HepG2 (cell line): ENCODE results near the gene LRRC8E. TPM values are rescaled to one million over a fixed set of nuclear protein-coding genes. Genes with fewer than 3 reads are reported as not detected.

Experiments
- BCL3 ChIP-seq: sonication (generic); formaldehyde crosslinking; IDR thresholded peaks from 2 replicates; pipeline ENCODE4 v1.5.1; 2020; ENCODE audit warnings: mild to moderate bottlenecking, missing genetic modification reagents, moderate library complexity
- CEBPG ChIP-seq: IDR thresholded peaks from 2 replicates; pipeline ENCODE4 v1.6.1; 2016
- CENPBD1 ChIP-seq: sonication (generic); formaldehyde crosslinking; IDR thresholded peaks from 2 replicates; pipeline ENCODE4 v1.8.0; 2022; ENCODE audit warnings: missing genetic modification reagents, low read depth, mild to moderate bottlenecking, borderline replicate concordance
- FOXK1 ChIP-seq: sonication (generic); formaldehyde crosslinking; IDR thresholded peaks from 2 replicates; pipeline ENCODE4 v1.4.0; 2020; ENCODE audit warnings: low read depth, missing genetic modification reagents, borderline replicate concordance
- IKZF1 ChIP-seq: fragments of 450-650 bp; IDR thresholded peaks from 2 replicates; pipeline ENCODE4 v1.7.1; 2016
- KMT2B ChIP-seq: IDR thresholded peaks from 2 replicates; pipeline ENCODE4 v1.6.1; 2016; ENCODE audit warnings: missing genetic modification reagents, missing compliant biosample characterization
- MXD4 ChIP-seq: IDR thresholded peaks from 2 replicates; pipeline ENCODE4 v1.6.1; 2016; ENCODE audit warnings: mild to moderate bottlenecking, missing biosample characterization, missing genetic modification reagents
- PHF20 ChIP-seq: sonication (generic); formaldehyde crosslinking; IDR thresholded peaks from 2 replicates; pipeline ENCODE4 v1.5.0; 2020; ENCODE audit warnings: mild to moderate bottlenecking, missing genetic modification reagents
- RAD21 ChIP-seq: fragments of 450-650 bp; formaldehyde crosslinking; IDR thresholded peaks from 2 replicates; pipeline ENCODE4 v1.5.0; 2020; ENCODE audit warnings: mild to moderate bottlenecking
- SAP130 ChIP-seq: IDR thresholded peaks from 2 replicates; pipeline ENCODE4 v1.6.1; 2016; ENCODE audit warnings: low read depth
- SMARCE1 ChIP-seq: fragments of 450-650 bp; IDR thresholded peaks from 2 replicates; pipeline ENCODE4 v1.6.1; 2017; ENCODE audit warnings: borderline replicate concordance
- SP5 ChIP-seq: IDR thresholded peaks from 2 replicates; pipeline ENCODE4 v1.6.1; 2016; ENCODE audit warnings: low read depth, borderline replicate concordance
- ZBTB21 ChIP-seq: sonication (generic); formaldehyde crosslinking; IDR thresholded peaks from 2 replicates; pipeline ENCODE4 v1.4.0; 2020; ENCODE audit warnings: missing genetic modification reagents
- ZBTB42 ChIP-seq: sonication (generic); formaldehyde crosslinking; IDR thresholded peaks from 2 replicates; pipeline ENCODE4 v1.5.0; 2020; ENCODE audit warnings: mild to moderate bottlenecking, missing genetic modification reagents
- ZNF20 ChIP-seq: sonication (generic); formaldehyde crosslinking; IDR thresholded peaks from 2 replicates; pipeline ENCODE4 v1.4.0; 2020; ENCODE audit warnings: mild to moderate bottlenecking, moderate library complexity, missing genetic modification reagents
- ZNF263 ChIP-seq: sonication (generic); formaldehyde crosslinking; IDR thresholded peaks from 2 replicates; pipeline ENCODE4 v1.4.0; 2020; ENCODE audit warnings: missing genetic modification reagents
- ZNF282 ChIP-seq: fragments of 450-650 bp; IDR thresholded peaks from 2 replicates; pipeline ENCODE4 v1.6.1; 2018; ENCODE audit not compliant: partially characterized antibody
- ZNF605 ChIP-seq: sonication (generic); formaldehyde crosslinking; IDR thresholded peaks from 2 replicates; pipeline ENCODE4 v1.8.0; 2022; ENCODE audit warnings: mild to moderate bottlenecking, missing genetic modification reagents
- ZNF713 ChIP-seq: sonication (generic); formaldehyde crosslinking; IDR thresholded peaks from 2 replicates; pipeline ENCODE4 v1.4.0; 2020; ENCODE audit warnings: mild to moderate bottlenecking, missing genetic modification reagents
- ZNF75D ChIP-seq: sonication (generic); formaldehyde crosslinking; IDR thresholded peaks from 2 replicates; pipeline ENCODE4 v1.8.1; 2023; ENCODE audit warnings: missing genetic modification reagents, mild to moderate bottlenecking, borderline replicate concordance
- ZNF761 ChIP-seq: sonication (generic); formaldehyde crosslinking; conservative IDR thresholded peaks from 2 replicates; pipeline ENCODE4 v1.4.0; 2020; ENCODE audit warnings: mild to moderate bottlenecking, missing genetic modification reagents
- polyA plus RNA-seq, 8 experiments: library from polyadenylated mRNA; depleted of rRNA in 3 of 8; stranded (reverse) in 7 of 8; unstranded in 1 of 8; fragments of >200 nt; fragmentation: Illumina TruSeq in 4 of 8; extraction: Trizol in 4 of 8; gene quantifications; 2 replicates each; pipeline versions ENCODE4 v1.2.1 to v1.2.3, GENCODE V29; 2011 to 2016; ENCODE audit warnings: low read depth in 4 of 8, missing spikeins in 1 of 8, mixed read lengths in 1 of 8; ENCODE audit not compliant: insufficient read depth in 1 of 8
- total RNA-seq, 5 experiments: library from RNA; depleted of rRNA; stranded (reverse); fragments of >200 nt; fragmentation: Illumina TruSeq; extraction: Trizol; gene quantifications; 2 replicates each; pipeline ENCODE4 v1.2.3, GENCODE V29; 2016; ENCODE audit warnings: low read depth in 1 of 5
- TF ChIP-seq, protein P1 (sequence below): sonication (generic); formaldehyde crosslinking; IDR thresholded peaks from 2 replicates; pipeline ENCODE4 v1.4.0; 2020; ENCODE audit warnings: missing genetic modification reagents
- TF ChIP-seq, protein P2 (sequence below): sonication (generic); formaldehyde crosslinking; IDR thresholded peaks from 2 replicates; pipeline ENCODE4 v1.4.0; 2020; ENCODE audit warnings: missing genetic modification reagents
- TF ChIP-seq, protein P3 (sequence below): sonication (generic); formaldehyde crosslinking; conservative IDR thresholded peaks from 2 replicates; pipeline ENCODE4 v1.8.0; 2022; ENCODE audit warnings: low read depth, missing genetic modification reagents

Gene LRRC8E
- total and polyA plus RNA-seq, 2 of the 13 experiments (the other 11 are each of a cell fraction or from before 2014, with no cell fraction given) = 8.0 to 10.3 TPM

GRCh38 chr19:7944177-7944761 is 56.0 kb downstream of the LRRC8E start (continued):
- TF ChIP-seq FOXK1 (CRISPR knock-in tag) = no peak
- no peak for TF ChIP-seq ZNF713 (CRISPR knock-in tag)
- TF ChIP-seq ZNF75D (CRISPR knock-in tag) = no peak
- TF ChIP-seq SP5 (CRISPR knock-in tag) = no peak
- TF ChIP-seq ZNF761 (CRISPR knock-in tag) = no peak
- no peak for TF ChIP-seq SMARCE1
- TF ChIP-seq CENPBD1 = no peak
- TF ChIP-seq, protein P1, sequence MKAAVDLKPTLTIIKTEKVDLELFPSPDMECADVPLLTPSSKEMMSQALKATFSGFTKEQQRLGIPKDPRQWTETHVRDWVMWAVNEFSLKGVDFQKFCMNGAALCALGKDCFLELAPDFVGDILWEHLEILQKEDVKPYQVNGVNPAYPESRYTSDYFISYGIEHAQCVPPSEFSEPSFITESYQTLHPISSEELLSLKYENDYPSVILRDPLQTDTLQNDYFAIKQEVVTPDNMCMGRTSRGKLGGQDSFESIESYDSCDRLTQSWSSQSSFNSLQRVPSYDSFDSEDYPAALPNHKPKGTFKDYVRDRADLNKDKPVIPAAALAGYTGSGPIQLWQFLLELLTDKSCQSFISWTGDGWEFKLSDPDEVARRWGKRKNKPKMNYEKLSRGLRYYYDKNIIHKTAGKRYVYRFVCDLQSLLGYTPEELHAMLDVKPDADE (CRISPR knock-in tag) = no peak
- TF ChIP-seq PHF20 (CRISPR knock-in tag) = no peak
- TF ChIP-seq, protein P2, sequence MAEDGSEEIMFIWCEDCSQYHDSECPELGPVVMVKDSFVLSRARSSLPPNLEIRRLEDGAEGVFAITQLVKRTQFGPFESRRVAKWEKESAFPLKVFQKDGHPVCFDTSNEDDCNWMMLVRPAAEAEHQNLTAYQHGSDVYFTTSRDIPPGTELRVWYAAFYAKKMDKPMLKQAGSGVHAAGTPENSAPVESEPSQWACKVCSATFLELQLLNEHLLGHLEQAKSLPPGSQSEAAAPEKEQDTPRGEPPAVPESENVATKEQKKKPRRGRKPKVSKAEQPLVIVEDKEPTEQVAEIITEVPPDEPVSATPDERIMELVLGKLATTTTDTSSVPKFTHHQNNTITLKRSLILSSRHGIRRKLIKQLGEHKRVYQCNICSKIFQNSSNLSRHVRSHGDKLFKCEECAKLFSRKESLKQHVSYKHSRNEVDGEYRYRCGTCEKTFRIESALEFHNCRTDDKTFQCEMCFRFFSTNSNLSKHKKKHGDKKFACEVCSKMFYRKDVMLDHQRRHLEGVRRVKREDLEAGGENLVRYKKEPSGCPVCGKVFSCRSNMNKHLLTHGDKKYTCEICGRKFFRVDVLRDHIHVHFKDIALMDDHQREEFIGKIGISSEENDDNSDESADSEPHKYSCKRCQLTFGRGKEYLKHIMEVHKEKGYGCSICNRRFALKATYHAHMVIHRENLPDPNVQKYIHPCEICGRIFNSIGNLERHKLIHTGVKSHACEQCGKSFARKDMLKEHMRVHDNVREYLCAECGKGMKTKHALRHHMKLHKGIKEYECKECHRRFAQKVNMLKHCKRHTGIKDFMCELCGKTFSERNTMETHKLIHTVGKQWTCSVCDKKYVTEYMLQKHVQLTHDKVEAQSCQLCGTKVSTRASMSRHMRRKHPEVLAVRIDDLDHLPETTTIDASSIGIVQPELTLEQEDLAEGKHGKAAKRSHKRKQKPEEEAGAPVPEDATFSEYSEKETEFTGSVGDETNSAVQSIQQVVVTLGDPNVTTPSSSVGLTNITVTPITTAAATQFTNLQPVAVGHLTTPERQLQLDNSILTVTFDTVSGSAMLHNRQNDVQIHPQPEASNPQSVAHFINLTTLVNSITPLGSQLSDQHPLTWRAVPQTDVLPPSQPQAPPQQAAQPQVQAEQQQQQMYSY (CRISPR knock-in tag) = no peak
- TF ChIP-seq SAP130 (CRISPR knock-in tag) = peak; percentile 43
- no peak for TF ChIP-seq ZNF20 (CRISPR knock-in tag)
- no peak for TF ChIP-seq ZBTB21 (CRISPR knock-in tag)
- TF ChIP-seq KMT2B (CRISPR knock-in tag) = 0 out of 2 replicates have a peak, but pooled peaks have one; percentile 3
- no peak for TF ChIP-seq IKZF1
- TF ChIP-seq, protein P3, sequence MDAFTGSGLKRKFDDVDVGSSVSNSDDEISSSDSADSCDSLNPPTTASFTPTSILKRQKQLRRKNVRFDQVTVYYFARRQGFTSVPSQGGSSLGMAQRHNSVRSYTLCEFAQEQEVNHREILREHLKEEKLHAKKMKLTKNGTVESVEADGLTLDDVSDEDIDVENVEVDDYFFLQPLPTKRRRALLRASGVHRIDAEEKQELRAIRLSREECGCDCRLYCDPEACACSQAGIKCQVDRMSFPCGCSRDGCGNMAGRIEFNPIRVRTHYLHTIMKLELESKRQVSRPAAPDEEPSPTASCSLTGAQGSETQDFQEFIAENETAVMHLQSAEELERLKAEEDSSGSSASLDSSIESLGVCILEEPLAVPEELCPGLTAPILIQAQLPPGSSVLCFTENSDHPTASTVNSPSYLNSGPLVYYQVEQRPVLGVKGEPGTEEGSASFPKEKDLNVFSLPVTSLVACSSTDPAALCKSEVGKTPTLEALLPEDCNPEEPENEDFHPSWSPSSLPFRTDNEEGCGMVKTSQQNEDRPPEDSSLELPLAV (CRISPR knock-in tag) = no peak
- no peak for TF ChIP-seq ZNF282
- no peak for TF ChIP-seq BCL3 (CRISPR knock-in tag)
- 0 out of 2 replicates have a peak, but pooled peaks have one; percentile 23 for TF ChIP-seq ZNF605 (CRISPR knock-in tag)
- TF ChIP-seq CEBPG = peak; percentile 17; the same call in 1 of the 2 replicates
- TF ChIP-seq ZNF263 (CRISPR knock-in tag) = 0 out of 2 replicates have a peak, but pooled peaks have one; percentile 2
- peak; percentile 7; the same call in 1 of the 2 replicates for TF ChIP-seq MXD4
- no peak for TF ChIP-seq ZBTB42 (CRISPR knock-in tag)
- TF ChIP-seq RAD21 (CRISPR knock-in tag) = peak; percentile 53; the same call in 1 of the 2 replicates
